Spinal cord (tissue), 10 donors: ENCODE data around the gene PSMD13. TPM values are rescaled to one million over a fixed set of nuclear protein-coding genes. Genes with fewer than 3 reads are reported as not detected.
"Not testable (repeated sequence)": the region's sequence is repeated elsewhere in the genome, so short reads cannot be mapped to it uniquely, and the experiment has no call there.

Experiments
- DNase-seq, 6 donors: peaks; one replicate each; pipeline versions ENCODE4 v3.0.0 to v3.0.0-alpha.2; 2013 to 2015; ENCODE audit warnings: low spot score in 6 of 6, low read depth in 4 of 6
- H3K27ac ChIP-seq: one replicate; pipeline ENCODE4 v1.5.1; 2013; ENCODE audit warnings: low read depth, low read length, control low read depth
- H3K27me3 ChIP-seq: one replicate; pipeline ENCODE4 v1.6.1; 2013; ENCODE audit warnings: low read length; ENCODE audit not compliant: control insufficient read depth, insufficient read depth
- H3K36me3 ChIP-seq: one replicate; pipeline ENCODE4 v1.6.1; 2013; ENCODE audit warnings: low read length; ENCODE audit not compliant: control insufficient read depth, insufficient read depth
- H3K4me1 ChIP-seq: one replicate; pipeline ENCODE4 v1.6.1; 2013; ENCODE audit warnings: low read length; ENCODE audit not compliant: control insufficient read depth, insufficient read depth
- H3K4me3 ChIP-seq: one replicate; pipeline ENCODE4 v1.5.1; 2013; ENCODE audit warnings: low read depth, low read length, control low read depth
- H3K9me3 ChIP-seq: one replicate; pipeline ENCODE4 v1.6.1; 2013; ENCODE audit warnings: low read length; ENCODE audit not compliant: control insufficient read depth, insufficient read depth
- WGBS: methylation state at CpG from one replicate; pipeline ENCODE4 v1.1.5; 2013; ENCODE audit warnings: missing lambda C conversion rate; ENCODE audit not compliant: insufficient coverage; 5-methylcytosine and 5-hydroxymethylcytosine counted together
- polyA plus RNA-seq, 2 donors: library from polyadenylated mRNA; unstranded; fragments of 120-200 nt; gene quantifications; one replicate each; pipeline ENCODE4 v1.2.1, GENCODE V29; 2013; ENCODE audit not compliant: insufficient read length in 2 of 2
- total RNA-seq, 2 donors: library from RNA; depleted of rRNA in 1 of 2; stranded (reverse); fragments of 120-200 nt in 1 of 2; fragments of >200 nt in 1 of 2; gene quantifications; one replicate each; pipeline versions ENCODE4 v1.2.3 to v1.2.4, GENCODE V29; 2013 to 2014
- donor health status: healthy.

PSMD13 gene
- total and polyA plus RNA-seq, 4 donors: 93.5 to 160 (median 114) TPM

- 69% methylated on average over 14 of the region's 18 CpGs for WGBS
- H3K4me3 ChIP-seq: no peak overlapping the region
- no peaks in the 10 kb centered on the region for H3K36me3 ChIP-seq
- H3K4me1 ChIP-seq: no peaks in the 10 kb centered on the region
- peaks cover 3% of the 10 kb centered on the region for H3K27me3 ChIP-seq
- no peak overlapping the region for H3K27ac ChIP-seq
- DNase-seq: no peak
- H3K9me3 ChIP-seq: no peaks in the 10 kb centered on the region
Observed at GRCh38 chr11:267491-267994, 30.8 kb downstream of the PSMD13 start.

DNA sequence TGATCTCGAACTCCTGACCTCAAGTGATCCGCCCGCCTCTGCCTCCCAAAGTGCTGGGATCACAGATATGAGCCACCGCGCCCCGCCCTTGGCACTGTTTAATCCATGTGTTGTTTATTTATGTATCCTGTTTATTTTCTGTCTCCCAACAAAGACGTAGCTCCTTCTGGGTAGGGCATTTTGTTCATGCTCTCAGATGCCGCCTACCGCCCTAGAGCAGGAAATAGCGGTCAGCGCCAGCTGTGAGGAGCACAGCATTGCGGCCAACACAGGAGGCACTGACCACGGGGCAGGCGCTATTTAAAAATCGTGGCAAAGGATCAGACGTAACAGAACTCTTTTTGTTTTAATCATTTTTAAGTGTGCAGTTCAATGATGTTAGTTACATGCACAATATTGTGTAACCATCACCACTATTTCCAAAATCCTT is 32.0 kb downstream of the PSMD13 start:
- not testable (repeated sequence) for H3K4me1 ChIP-seq, DNase-seq, H3K27me3 ChIP-seq, H3K27ac ChIP-seq, H3K36me3 ChIP-seq, H3K4me3 ChIP-seq, H3K9me3 ChIP-seq
- 66% methylated on average over 6 of the region's 16 CpGs for WGBS

DNA sequence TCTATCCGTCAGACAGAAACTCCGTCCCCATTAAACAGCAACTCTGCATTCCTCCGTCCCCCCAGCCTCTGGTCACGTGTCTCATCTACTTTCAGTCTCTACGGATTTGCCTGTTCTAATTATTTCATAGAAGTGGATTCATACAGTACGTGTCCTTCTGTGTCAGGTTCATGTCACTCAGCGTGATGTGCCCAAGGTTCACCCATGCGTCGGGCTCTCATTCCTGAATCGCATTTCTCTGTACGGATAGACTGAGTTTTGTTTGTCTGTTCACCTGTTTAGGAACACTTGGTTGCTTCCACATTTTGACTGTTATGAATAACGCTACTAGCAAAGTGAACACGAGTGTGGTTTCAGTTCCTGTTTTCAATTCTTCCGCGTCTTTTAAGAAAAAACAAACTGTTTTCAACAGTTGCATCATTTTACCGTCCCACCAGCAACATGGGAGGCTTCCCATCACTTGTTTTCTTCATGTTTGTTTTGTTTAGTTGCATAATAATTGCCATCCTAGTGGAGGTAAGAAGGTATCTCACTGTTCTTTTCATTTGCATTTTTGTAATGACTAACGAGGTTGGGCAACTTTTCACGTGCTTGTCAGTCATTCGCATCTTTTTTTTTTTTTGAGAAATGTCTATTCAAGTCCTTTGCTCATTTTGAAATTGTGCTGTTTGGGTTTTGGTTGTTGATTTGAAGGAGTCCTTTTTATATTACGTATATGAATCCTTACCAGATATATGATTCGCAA is 32.5 kb downstream of the PSMD13 start:
- Histone ChIP-seq H3K4me1 (no peaks in the 10 kb centered on the region), H3K4me3 (no peak overlapping the region), H3K9me3 (no peaks in the 10 kb centered on the region), H3K27ac (no peak overlapping the region), H3K36me3 (no peaks in the 10 kb centered on the region), H3K27me3 (peaks cover 3% of the 10 kb centered on the region)
- DNase-seq: no peak
- WGBS: 65% methylated on average over 16 of the region's 21 CpGs

DNA sequence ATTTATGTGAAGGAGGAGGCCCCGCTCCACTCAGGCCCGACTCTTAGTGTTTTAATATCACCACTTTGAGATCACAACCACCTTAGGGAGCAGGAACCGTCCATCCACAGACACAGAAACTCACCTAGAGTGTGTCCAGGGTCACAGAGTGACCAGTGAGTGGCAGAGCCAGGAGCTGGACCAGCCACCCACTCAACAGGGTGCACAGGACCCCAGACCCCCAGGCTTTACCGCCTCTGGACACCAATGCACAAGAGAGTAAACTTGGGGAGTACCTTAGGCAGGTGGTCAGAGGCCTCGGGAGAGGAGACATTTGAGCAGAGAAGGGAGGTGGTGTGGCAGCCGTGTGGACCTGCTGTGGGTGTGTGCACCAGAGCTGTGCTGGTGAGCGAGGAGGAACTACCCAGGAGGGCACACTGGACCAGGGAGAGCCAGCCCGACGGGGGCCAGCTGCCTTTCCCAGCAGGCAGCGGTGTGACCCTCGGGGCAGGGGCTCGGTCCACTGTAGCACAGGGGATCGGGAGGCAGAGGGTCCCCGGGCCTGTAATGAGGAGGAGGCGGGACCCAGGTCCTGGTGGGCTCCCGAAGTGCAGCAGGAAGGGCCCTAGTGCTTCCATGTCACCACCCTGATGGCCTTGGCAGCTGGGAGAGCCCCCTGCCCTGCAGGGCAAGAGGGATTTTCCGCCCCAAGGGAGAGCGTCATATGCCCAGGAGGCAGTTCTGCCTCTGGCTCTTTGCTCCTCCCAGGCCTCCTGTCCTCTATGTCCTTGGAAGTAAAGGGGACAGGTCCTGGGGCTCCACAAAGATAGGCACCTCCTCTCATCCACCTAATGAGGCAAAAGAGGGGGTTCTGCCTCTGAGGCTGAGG is 33.9 kb downstream of the PSMD13 start:
- Histone ChIP-seq H3K9me3 (no peaks in the 10 kb centered on the region), H3K36me3 (no peaks in the 10 kb centered on the region), H3K4me1 (no peaks in the 10 kb centered on the region), H3K27ac (no peak overlapping the region), H3K4me3 (no peak overlapping the region), H3K27me3 (peaks cover 5% of the 10 kb centered on the region)
- 70% methylated on average over 16 of the region's 18 CpGs for WGBS
- no peak for DNase-seq

DNA sequence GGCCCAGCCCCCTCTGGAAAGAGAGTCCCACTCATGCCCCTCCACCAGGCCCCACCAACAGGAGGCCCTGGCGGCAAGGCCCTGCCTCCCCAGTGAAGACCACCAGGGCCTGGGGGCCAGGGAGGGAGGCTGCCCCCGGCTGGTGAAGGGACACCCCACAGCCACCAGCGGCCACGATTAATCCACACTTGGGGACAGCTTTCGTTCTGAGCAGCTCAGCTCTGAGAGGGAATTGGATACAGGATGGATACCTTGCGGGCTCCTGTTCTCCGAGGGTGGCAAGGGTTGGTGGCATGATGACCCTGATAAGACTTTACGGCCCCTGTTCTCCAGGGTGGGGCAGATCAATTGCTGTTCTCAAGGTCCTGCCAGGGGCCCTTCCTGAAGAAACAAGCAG is 34.5 kb downstream of the PSMD13 start:
- 81% methylated on average over 8 of the region's 8 CpGs for WGBS
- Histone ChIP-seq H3K4me1 (no peaks in the 10 kb centered on the region), H3K4me3 (no peak overlapping the region), H3K27me3 (peaks cover 5% of the 10 kb centered on the region), H3K9me3 (no peaks in the 10 kb centered on the region), H3K36me3 (no peaks in the 10 kb centered on the region), H3K27ac (no peak overlapping the region)
- DNase-seq: no peak

- Histone ChIP-seq H3K27me3 (peaks cover 5% of the 10 kb centered on the region), H3K9me3 (no peaks in the 10 kb centered on the region), H3K27ac (no peak overlapping the region), H3K4me1 (no peaks in the 10 kb centered on the region), H3K4me3 (no peak overlapping the region), H3K36me3 (no peaks in the 10 kb centered on the region)
- no peak for DNase-seq
- 86% methylated on average over 20 of the region's 22 CpGs for WGBS
Observed at GRCh38 chr11:272195-272930, 35.6 kb downstream of the PSMD13 start.

DNA sequence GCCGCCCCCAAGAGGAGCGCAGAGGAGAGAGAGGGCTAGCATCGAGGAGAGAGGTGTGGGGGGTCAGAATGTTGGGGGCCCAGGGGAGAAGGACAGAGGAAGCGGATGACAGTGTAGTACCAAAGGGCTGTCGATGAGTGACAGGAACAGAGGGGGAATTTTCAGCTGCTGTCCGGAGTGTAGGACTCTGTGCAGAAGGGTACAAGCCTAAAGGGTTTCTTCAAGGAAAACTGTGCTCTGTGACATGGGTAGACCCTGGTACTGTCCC is 36.1 kb downstream of the PSMD13 start:
- WGBS: 91% methylated on average over 6 of the region's 6 CpGs
- peaks cover 10% of the 10 kb centered on the region for H3K27me3 ChIP-seq

DNA sequence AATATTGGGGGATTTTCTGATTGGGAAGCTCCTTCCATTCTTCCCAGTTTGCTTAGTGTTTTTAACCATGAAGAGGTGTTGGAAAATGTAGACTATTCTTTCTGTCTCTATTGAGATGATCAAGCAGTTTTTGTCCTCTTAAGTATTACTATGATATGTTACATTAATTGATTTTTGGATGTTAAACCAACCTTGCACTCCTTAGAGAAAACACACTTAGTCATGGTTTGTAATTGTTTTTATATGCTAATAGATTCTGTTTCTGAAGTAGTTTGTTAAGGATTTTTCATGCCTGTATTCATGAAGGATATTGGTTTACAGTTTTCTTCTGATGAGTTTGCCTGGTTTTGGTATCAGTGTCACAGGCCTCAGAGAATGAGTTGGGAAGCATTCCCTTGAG is 39.4 kb downstream of the PSMD13 start:
- Histone ChIP-seq H3K36me3 (no peaks in the 10 kb centered on the region), H3K4me1 (peaks cover 12% of the 10 kb centered on the region), H3K27ac (no peak overlapping the region), H3K4me3 (no peak overlapping the region), H3K27me3 (peaks cover 38% of the 10 kb centered on the region), H3K9me3 (no peaks in the 10 kb centered on the region)
- DNase-seq: no peak

More for the DNA sequence above, 36.1 kb downstream of the PSMD13 start:
- Histone ChIP-seq H3K4me1 (no peaks in the 10 kb centered on the region), H3K27ac (no peak overlapping the region), H3K9me3 (no peaks in the 10 kb centered on the region), H3K4me3 (no peak overlapping the region), H3K36me3 (no peaks in the 10 kb centered on the region)
- no peak for DNase-seq

- Histone ChIP-seq H3K9me3 (no peaks in the 10 kb centered on the region), H3K27me3 (peaks cover 56% of the 10 kb centered on the region), H3K27ac (no peak within 1 kb of the TSS), H3K4me1 (peaks cover 15% of the 10 kb centered on the region), H3K36me3 (no peaks in the 10 kb centered on the region), H3K4me3 (no peak within 1 kb of the TSS)
- 74% methylated on average over 20 of the region's 21 CpGs for WGBS
- DNase-seq: no peak
Observed at GRCh38 chr11:278001-278951, 41.5 kb downstream of the PSMD13 start, which contains the start of gene NLRP6. NLRP6 (plus strand) TSS chr11:278407; CDS start chr11:278570, 163 bp downstream.
